ENCODE measurements around the gene SRGAP2B.
"Not testable (repeated sequence)": the region's sequence is repeated elsewhere in the genome, so short reads cannot be mapped to it uniquely, and the experiment has no call there.

DNA sequence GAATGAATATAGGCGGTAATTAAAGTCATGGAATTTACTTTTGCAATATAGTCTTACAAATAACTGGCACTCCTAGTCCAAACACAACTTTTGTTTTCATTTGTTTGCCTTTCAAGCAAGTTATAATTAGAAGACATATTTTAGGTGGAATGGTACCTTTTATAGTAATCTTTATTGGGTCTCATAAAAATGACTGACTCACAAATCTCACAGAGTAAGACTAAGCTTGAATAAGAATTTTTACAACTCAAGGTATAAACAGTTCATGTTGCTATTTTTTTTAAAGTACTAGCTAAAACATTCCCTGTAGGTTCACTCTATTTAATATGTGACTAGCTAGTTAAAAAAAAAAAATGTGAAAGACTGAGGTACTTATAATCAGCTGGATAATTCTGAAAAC lies 6.6 kb upstream of the SRGAP2B start:
- TF ChIP-seq, protein P1, sequence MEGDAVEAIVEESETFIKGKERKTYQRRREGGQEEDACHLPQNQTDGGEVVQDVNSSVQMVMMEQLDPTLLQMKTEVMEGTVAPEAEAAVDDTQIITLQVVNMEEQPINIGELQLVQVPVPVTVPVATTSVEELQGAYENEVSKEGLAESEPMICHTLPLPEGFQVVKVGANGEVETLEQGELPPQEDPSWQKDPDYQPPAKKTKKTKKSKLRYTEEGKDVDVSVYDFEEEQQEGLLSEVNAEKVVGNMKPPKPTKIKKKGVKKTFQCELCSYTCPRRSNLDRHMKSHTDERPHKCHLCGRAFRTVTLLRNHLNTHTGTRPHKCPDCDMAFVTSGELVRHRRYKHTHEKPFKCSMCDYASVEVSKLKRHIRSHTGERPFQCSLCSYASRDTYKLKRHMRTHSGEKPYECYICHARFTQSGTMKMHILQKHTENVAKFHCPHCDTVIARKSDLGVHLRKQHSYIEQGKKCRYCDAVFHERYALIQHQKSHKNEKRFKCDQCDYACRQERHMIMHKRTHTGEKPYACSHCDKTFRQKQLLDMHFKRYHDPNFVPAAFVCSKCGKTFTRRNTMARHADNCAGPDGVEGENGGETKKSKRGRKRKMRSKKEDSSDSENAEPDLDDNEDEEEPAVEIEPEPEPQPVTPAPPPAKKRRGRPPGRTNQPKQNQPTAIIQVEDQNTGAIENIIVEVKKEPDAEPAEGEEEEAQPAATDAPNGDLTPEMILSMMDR (IDR thresholded peaks at IDR 0.05; ENCODE audit: low read length), result not testable (repeated sequence)
- not testable (repeated sequence) for TF ChIP-seq EZH2 (IDR thresholded peaks at IDR 0.05; ENCODE audit: borderline replicate concordance, low read length)

Measured in OCI-LY1 (cell line).